HepG2 (cell line): ENCODE results near the gene GAL3ST2.

Source experiments
- POLR2A ChIP-seq, 2 experiments: IDR thresholded peaks; 2 replicates each; pipeline ENCODE4 v1.6.1; 2011; ENCODE audit warnings: low read depth in 2 of 2, low read length in 2 of 2, mild to moderate bottlenecking in 1 of 2, moderate library complexity in 1 of 2; ENCODE audit not compliant: insufficient read depth in 1 of 2
- ZNF224 ChIP-seq: sonication (generic); formaldehyde crosslinking; IDR thresholded peaks from 2 replicates; pipeline ENCODE4 v1.5.0; 2020; ENCODE audit warnings: mild to moderate bottlenecking, missing genetic modification reagents
- TF ChIP-seq, protein P1 (sequence below), 2 experiments: fragments of 450-650 bp in 1 of 2; sonication (generic) in 1 of 2; formaldehyde crosslinking; IDR thresholded peaks; 2 replicates each; pipeline versions ENCODE4 v1.5.0 to v1.8.0; 2020 to 2022; ENCODE audit warnings: mild to moderate bottlenecking in 1 of 2, missing genetic modification reagents in 1 of 2

- TF ChIP-seq ZNF224 (CRISPR knock-in tag) (no peak), POLR2A (IDR thresholded peaks at IDR 0.05; ENCODE audit: insufficient read depth in 1 of 2, low read depth in 2 of 2, low read length in 2 of 2) (no peak)
- TF ChIP-seq, protein P1, sequence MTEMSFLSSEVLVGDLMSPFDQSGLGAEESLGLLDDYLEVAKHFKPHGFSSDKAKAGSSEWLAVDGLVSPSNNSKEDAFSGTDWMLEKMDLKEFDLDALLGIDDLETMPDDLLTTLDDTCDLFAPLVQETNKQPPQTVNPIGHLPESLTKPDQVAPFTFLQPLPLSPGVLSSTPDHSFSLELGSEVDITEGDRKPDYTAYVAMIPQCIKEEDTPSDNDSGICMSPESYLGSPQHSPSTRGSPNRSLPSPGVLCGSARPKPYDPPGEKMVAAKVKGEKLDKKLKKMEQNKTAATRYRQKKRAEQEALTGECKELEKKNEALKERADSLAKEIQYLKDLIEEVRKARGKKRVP (CRISPR knock-in tag; IDR thresholded peaks at IDR 0.05): no peak
Observed at GRCh38 chr2:241745276-241745675, 31.3 kb upstream of the GAL3ST2 start.
